HepG2 (cell line): ENCODE data around the gene TNFSF18.

ENCODE experiments used
- CC2D1A ChIP-seq: sonication (generic); formaldehyde crosslinking; IDR thresholded peaks from 2 replicates; pipeline ENCODE4 v1.8.1; 2023; ENCODE audit warnings: mild to moderate bottlenecking, missing genetic modification reagents
- POLR2G ChIP-seq: fragments of 200-400 bp; formaldehyde crosslinking; IDR thresholded peaks from 2 replicates; pipeline ENCODE4 v1.6.1; 2018; ENCODE audit warnings: mild to moderate bottlenecking, low read depth, low read length, moderate library complexity
- SUZ12 ChIP-seq: fragments of 150-350 bp; IDR thresholded peaks from 2 replicates; pipeline ENCODE4 v1.6.1; 2014; ENCODE audit warnings: low read depth, low read length
- TF ChIP-seq, protein P1 (sequence below): sonication (generic); formaldehyde crosslinking; IDR thresholded peaks from 2 replicates; pipeline ENCODE4 v1.4.0; 2020; ENCODE audit warnings: missing genetic modification reagents, borderline replicate concordance

- TF ChIP-seq, protein P1, sequence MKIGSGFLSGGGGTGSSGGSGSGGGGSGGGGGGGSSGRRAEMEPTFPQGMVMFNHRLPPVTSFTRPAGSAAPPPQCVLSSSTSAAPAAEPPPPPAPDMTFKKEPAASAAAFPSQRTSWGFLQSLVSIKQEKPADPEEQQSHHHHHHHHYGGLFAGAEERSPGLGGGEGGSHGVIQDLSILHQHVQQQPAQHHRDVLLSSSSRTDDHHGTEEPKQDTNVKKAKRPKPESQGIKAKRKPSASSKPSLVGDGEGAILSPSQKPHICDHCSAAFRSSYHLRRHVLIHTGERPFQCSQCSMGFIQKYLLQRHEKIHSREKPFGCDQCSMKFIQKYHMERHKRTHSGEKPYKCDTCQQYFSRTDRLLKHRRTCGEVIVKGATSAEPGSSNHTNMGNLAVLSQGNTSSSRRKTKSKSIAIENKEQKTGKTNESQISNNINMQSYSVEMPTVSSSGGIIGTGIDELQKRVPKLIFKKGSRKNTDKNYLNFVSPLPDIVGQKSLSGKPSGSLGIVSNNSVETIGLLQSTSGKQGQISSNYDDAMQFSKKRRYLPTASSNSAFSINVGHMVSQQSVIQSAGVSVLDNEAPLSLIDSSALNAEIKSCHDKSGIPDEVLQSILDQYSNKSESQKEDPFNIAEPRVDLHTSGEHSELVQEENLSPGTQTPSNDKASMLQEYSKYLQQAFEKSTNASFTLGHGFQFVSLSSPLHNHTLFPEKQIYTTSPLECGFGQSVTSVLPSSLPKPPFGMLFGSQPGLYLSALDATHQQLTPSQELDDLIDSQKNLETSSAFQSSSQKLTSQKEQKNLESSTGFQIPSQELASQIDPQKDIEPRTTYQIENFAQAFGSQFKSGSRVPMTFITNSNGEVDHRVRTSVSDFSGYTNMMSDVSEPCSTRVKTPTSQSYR (CRISPR knock-in tag): no peak
- TF ChIP-seq SUZ12 (no peak), POLR2G (no peak), CC2D1A (CRISPR knock-in tag) (no peak)
Measured at GRCh38 chr1:173020138-173020750, 30.5 kb downstream of the TNFSF18 start.
